ENCODE results near the gene CX3CR1. TPM values are rescaled to one million over a fixed set of nuclear protein-coding genes. Genes with fewer than 3 reads are reported as not detected.
"Not testable (repeated sequence)": the region's sequence is repeated elsewhere in the genome, so short reads cannot be mapped to it uniquely, and the experiment has no call there.

The CX3CR1 gene
- total and polyA plus RNA-seq, 8 donors = 0.06 to 0.43 (median 0.26) TPM; not detected in 4

GRCh38 chr3:39327053-39327745 is 47.4 kb upstream of the CX3CR1 start:
- 79 to 86% (median 84%) methylated on average over 3 to 4 of the region's 4 CpGs for WGBS, 5 donors
- Histone ChIP-seq H3K4me3 (no peak overlapping the region), H3K9me3 (no peaks in the 10 kb centered on the region), H3K27me3 (no peaks in the 10 kb centered on the region), H3K4me1 (no peaks in the 10 kb centered on the region), H3K27ac (no peak overlapping the region), H3K36me3 (no peaks in the 10 kb centered on the region)
- TF ChIP-seq POLR2AphosphoS5 (IDR thresholded peaks at IDR 0.05) (no peak), POLR2A (IDR thresholded peaks at IDR 0.05) (no peak)
- TF ChIP-seq, protein P1, sequence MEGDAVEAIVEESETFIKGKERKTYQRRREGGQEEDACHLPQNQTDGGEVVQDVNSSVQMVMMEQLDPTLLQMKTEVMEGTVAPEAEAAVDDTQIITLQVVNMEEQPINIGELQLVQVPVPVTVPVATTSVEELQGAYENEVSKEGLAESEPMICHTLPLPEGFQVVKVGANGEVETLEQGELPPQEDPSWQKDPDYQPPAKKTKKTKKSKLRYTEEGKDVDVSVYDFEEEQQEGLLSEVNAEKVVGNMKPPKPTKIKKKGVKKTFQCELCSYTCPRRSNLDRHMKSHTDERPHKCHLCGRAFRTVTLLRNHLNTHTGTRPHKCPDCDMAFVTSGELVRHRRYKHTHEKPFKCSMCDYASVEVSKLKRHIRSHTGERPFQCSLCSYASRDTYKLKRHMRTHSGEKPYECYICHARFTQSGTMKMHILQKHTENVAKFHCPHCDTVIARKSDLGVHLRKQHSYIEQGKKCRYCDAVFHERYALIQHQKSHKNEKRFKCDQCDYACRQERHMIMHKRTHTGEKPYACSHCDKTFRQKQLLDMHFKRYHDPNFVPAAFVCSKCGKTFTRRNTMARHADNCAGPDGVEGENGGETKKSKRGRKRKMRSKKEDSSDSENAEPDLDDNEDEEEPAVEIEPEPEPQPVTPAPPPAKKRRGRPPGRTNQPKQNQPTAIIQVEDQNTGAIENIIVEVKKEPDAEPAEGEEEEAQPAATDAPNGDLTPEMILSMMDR (IDR thresholded peaks at IDR 0.05) = no peak
- intact Hi-C loops (cut with DNase I; ENCODE audit: low total_unique reads) = no loop called here
- no peak for DNase-seq

- no peaks in the 10 kb centered on the region for H3K27me3 ChIP-seq
- intact Hi-C loops (cut with DNase I; ENCODE audit: low total_unique reads) = no loop called here
- H3K4me1 ChIP-seq = no peaks in the 10 kb centered on the region
- no peak for DNase-seq
- H3K36me3 ChIP-seq = no peaks in the 10 kb centered on the region
- WGBS, 5 donors = 51 to 96% (median 93%) methylated on average over 2 of the region's 2 CpGs
- no peak overlapping the region for H3K27ac ChIP-seq
- TF ChIP-seq POLR2AphosphoS5 (IDR thresholded peaks at IDR 0.05) = no peak
- no peak for TF ChIP-seq EP300 (IDR thresholded peaks at IDR 0.05)
- TF ChIP-seq, protein P1 (IDR thresholded peaks at IDR 0.05) = no peak
- TF ChIP-seq POLR2A (IDR thresholded peaks at IDR 0.05) = no peak
- no peak overlapping the region for H3K4me3 ChIP-seq
- H3K9me3 ChIP-seq = no peaks in the 10 kb centered on the region
These were observed 45.4 kb upstream of the CX3CR1 start for GRCh38 chr3:39325236-39325635.

GRCh38 chr3:39323494-39323893 is 43.7 kb upstream of the CX3CR1 start:
- Histone ChIP-seq H3K27ac (no peak overlapping the region), H3K4me3 (no peak overlapping the region), H3K4me1 (no peaks in the 10 kb centered on the region), H3K9me3 (no peaks in the 10 kb centered on the region), H3K36me3 (no peaks in the 10 kb centered on the region), H3K27me3 (no peaks in the 10 kb centered on the region)
- DNase-seq = no peak
- intact Hi-C loops (cut with DNase I; ENCODE audit: low total_unique reads) = no loop called here
- WGBS, 5 donors = 82 to 97% (median 85%) methylated on average over 2 of the region's 2 CpGs
- TF ChIP-seq POLR2A (IDR thresholded peaks at IDR 0.05) = no peak
- TF ChIP-seq EP300 (IDR thresholded peaks at IDR 0.05) = no peak
- TF ChIP-seq, protein P1 (IDR thresholded peaks at IDR 0.05) = no peak
- TF ChIP-seq POLR2AphosphoS5 (IDR thresholded peaks at IDR 0.05) = no peak

DNA sequence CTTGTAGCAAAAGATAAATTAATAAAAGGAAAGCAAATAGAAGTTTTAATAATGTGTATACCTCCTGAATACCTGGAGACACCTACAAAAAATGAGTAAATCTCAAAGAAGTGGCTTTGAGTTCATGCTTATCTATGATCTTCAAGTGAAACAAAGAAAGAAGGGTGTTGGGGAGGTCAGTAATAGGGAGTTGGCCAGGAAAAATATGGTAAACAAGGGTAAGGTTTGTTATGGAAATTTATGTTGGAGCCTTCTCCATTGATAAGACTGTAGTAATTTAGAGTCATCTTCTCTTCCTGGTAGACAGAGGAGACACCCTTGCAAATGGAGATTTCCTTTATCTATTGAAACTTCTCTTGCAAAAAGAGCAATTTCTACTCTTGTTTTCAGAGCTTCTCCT is 43.1 kb upstream of the CX3CR1 start:
- intact Hi-C loops (cut with DNase I; ENCODE audit: low total_unique reads) = no loop called here
- Histone ChIP-seq H3K27me3 (no peaks in the 10 kb centered on the region), H3K36me3 (no peaks in the 10 kb centered on the region), H3K27ac (no peak overlapping the region), H3K4me1 (peaks cover 0 to 2% (median 0%) of the 10 kb centered on the region in 4 donors), H3K4me3 (no peak overlapping the region), H3K9me3 (no peaks in the 10 kb centered on the region)
- TF ChIP-seq POLR2AphosphoS5 (IDR thresholded peaks at IDR 0.05) (no peak), EP300 (IDR thresholded peaks at IDR 0.05) (no peak), POLR2A (IDR thresholded peaks at IDR 0.05) (no peak)
- TF ChIP-seq, protein P1 (IDR thresholded peaks at IDR 0.05) = no peak
- DNase-seq = no peak

DNA sequence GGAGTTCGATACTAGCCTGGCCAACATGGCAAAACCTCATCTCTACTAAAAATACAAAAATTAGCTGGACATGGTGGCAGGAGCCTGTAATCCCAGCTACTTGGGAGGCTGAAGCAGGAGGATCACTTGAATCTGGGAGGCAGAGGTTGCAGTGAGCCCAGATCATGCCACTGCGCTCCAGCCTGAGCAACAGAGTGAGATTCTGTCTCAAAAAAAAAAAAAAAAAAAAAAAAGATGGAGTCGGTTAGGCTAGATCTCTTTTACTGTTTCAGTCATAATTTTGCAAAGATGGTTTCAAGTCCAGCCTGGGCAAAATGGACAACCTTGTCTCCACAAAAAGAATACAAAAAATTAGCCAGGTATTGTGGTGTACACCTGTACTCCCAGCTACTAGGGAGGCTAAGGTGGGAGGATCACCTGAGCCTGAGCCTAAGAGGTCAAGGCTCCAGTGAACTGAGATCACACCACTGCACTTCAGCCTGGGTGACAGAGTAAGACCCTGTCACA is 42.4 kb upstream of the CX3CR1 start:
- H3K4me1 ChIP-seq; intact Hi-C loops (cut with DNase I; ENCODE audit: low total_unique reads); H3K36me3 ChIP-seq; H3K27me3 ChIP-seq; H3K9me3 ChIP-seq; H3K4me3 ChIP-seq; H3K27ac ChIP-seq; DNase-seq: not testable (repeated sequence)
- 57 to 65% (median 61%) methylated on average over 3 of the region's 3 CpGs for WGBS, 5 donors

GRCh38 chr3:39321574-39321983 is 41.7 kb upstream of the CX3CR1 start:
- intact Hi-C loops (cut with DNase I; ENCODE audit: low total_unique reads); H3K9me3 ChIP-seq; H3K36me3 ChIP-seq; H3K27me3 ChIP-seq; H3K4me3 ChIP-seq; DNase-seq; H3K4me1 ChIP-seq; H3K27ac ChIP-seq: not testable (repeated sequence)
- 72 to 93% (median 90%) methylated on average over 2 of the region's 2 CpGs for WGBS, 5 donors
